Measurements from ENCODE around the gene LDLRAD2.
"Not testable (repeated sequence)": the region's sequence is repeated elsewhere in the genome, so short reads cannot be mapped to it uniquely, and the experiment has no call there.

The LDLRAD2 gene, protein sequence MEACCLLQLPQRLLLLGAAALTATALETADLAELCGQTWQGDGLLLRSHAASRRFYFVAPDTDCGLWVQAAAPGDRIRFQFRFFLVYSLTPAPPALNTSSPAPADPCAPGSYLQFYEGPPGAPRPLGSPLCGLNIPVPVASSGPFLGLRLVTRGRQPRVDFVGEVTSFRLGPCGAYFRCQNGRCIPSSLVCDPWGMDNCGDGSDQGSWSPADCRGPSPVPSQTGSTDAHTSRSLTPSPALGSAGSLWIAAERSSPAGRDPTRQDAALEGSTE

GRCh38 chr1:21811875-21812305 lies at the start of gene LDLRAD2:
Gene LDLRAD2 (plus strand): TSS chr1:21812265. CDS start chr1:21812452, 187 bp downstream.
- no peak for DNase-seq
- in situ Hi-C loops (cut with MboI; ENCODE audit: low pct_unique_long_range_greater_than_20kb, low sequenced_read_pairs), result no loop called here

- DNase-seq, result no peak
- in situ Hi-C loops (cut with MboI; ENCODE audit: low pct_unique_long_range_greater_than_20kb, low sequenced_read_pairs), result no loop called here
Measured at GRCh38 chr1:21763236-21763635, 48.8 kb upstream of the LDLRAD2 start.

- in situ Hi-C loops (cut with MboI; ENCODE audit: low pct_unique_long_range_greater_than_20kb, low sequenced_read_pairs), result no loop called here
- no peak for DNase-seq
Measured at GRCh38 chr1:21763694-21764419, 48.2 kb upstream of the LDLRAD2 start.

DNA sequence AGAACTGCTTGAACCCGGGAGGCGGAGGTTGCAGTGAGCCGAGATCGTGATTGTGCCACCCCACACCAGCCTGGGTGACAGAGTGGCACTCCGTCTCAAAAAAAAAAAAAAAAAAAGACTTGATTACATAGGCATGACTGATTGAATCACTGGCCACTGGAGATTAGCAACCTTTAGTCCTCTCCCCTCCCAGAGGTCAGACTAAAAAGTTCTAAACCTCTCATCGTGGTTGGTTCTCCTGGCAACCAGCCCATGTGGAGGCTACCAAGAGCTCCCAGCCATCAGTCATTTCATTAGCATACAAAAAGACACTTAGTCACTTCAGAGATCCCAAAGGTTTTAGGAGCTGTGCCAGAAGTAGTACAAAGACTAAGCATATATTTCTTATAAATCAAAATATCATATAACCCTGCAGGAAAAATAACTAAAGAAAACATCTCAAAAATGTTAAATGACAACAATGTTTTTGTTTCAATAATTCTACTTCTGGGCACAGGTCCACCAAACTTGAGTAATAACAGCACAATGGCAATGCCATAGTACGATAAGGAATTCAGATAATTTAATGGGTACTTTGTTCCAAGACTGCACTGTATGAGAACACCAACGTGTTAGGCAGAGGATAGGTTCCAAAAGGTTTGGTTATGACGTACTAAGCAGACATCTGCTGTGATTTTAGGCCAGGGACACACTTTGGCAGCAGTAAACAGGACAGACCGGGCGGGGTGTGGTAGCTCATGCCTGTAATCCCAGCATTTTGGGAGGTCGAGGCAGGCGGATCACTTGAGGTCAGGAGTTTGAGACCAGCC lies 47.2 kb upstream of the LDLRAD2 start:
- in situ Hi-C loops (cut with MboI; ENCODE audit: low pct_unique_long_range_greater_than_20kb, low sequenced_read_pairs), result no loop called here
- no peak for DNase-seq

DNA sequence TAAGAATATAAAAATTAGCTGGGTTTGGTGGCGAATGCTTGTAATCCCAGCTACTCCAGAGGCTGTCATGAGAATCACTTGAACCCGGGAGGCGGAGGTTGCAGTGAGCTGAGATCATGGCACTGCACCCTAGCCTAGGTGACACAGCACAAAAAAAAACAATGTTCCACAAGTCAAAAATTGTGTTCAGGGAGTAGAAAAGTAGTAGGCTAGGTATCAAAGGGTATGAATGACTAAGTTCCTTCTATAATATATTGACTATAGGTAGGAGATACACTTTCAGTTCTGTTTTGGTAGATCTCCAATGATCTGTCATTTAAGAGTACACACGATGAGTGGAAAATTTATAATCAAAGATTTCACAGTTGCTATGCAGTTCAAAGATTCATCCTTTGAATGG lies 45.9 kb upstream of the LDLRAD2 start:
- DNase-seq, result no peak
- in situ Hi-C loops (cut with MboI; ENCODE audit: low pct_unique_long_range_greater_than_20kb, low sequenced_read_pairs), result no loop called here

GRCh38 chr1:21767106-21767505 lies 45.0 kb upstream of the LDLRAD2 start:
- DNase-seq; in situ Hi-C loops (cut with MboI; ENCODE audit: low pct_unique_long_range_greater_than_20kb, low sequenced_read_pairs): not testable (repeated sequence)

GRCh38 chr1:21770201-21770600 lies 41.9 kb upstream of the LDLRAD2 start:
- no peak for DNase-seq
- in situ Hi-C loops (cut with MboI; ENCODE audit: low pct_unique_long_range_greater_than_20kb, low sequenced_read_pairs), result no loop called here

DNA sequence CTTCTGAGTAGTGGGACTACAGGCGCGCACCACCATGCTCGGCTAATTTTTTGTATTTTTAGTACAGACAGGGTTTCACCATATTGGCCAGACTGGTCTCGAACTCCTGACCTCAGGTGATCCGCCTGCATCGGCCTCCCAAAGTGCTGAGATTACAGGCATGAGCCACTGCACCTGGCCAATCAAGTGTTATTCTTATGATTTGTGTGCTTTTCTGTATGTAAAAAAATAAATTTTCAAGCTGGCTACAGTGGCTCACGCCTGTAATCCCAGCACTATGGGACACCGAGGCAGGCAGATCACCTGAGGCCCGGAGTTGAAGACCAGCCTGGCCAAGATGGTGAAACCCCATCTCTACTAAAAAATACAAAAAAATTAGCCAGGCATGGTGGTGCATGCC lies 41.5 kb upstream of the LDLRAD2 start:
- DNase-seq; in situ Hi-C loops (cut with MboI; ENCODE audit: low pct_unique_long_range_greater_than_20kb, low sequenced_read_pairs): not testable (repeated sequence)

DNA sequence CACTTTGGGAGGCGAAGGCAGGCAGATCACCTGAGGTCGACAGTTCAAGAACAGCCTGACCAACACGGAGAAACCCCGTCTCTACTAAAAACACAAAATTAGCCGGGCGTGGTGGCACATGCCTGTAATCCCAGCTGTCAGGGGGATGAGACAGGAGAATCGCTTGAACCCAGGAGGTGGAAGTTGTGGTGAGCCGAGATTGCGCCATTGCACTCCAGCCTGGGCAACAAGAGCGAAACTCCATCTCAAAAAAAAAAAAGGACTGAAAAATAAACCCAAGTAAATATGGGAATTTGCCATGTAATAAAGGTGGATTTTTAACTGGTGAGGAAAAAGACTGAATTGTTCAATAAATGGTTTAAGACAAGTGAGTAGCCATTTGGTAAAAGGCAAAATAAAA lies 40.4 kb upstream of the LDLRAD2 start:
- in situ Hi-C loops (cut with MboI; ENCODE audit: low pct_unique_long_range_greater_than_20kb, low sequenced_read_pairs), result not testable (repeated sequence)

GRCh38 chr1:21773585-21773984 lies 38.5 kb upstream of the LDLRAD2 start:
- DNase-seq, result peak; percentile 31
- in situ Hi-C loops (cut with MboI; ENCODE audit: low pct_unique_long_range_greater_than_20kb, low sequenced_read_pairs), result no loop called here

More for the DNA sequence above, 40.4 kb upstream of the LDLRAD2 start:
- DNase-seq, result peak; percentile 42

- in situ Hi-C loops (cut with MboI; ENCODE audit: low pct_unique_long_range_greater_than_20kb, low sequenced_read_pairs), result no loop called here
- DNase-seq, result no peak
Measured at GRCh38 chr1:21774835-21775549, 37.1 kb upstream of the LDLRAD2 start.

- DNase-seq, result no peak
- in situ Hi-C loops (cut with MboI; ENCODE audit: low pct_unique_long_range_greater_than_20kb, low sequenced_read_pairs), result no loop called here
Measured at GRCh38 chr1:21775550-21775914, 36.5 kb upstream of the LDLRAD2 start.

DNA sequence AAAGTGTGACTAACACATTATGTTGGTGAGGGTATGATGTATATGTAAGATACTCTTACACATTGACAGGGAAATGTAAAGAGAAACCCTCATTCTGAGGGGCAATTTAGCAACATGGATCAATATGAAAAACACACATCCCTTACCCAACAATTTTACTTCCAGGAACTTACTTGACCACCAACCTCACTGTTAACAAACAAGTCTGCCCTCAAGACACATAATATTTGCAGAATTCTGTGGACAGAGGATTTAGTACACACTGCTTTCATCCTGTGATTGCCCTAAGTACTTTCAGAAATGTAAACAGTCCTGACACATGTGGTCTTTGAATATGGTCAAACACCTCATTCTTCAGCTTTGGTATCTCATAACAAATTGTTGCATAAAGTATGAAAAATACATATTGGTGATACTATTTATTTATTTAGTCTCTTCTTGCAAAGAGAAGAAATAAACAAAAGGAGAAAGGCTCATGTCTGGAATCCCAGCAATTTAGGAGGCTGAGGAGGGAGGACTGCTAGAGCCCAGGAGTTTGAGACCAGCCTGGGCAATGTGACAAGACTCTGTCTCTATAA lies 36.0 kb upstream of the LDLRAD2 start:
- in situ Hi-C loops (cut with MboI; ENCODE audit: low pct_unique_long_range_greater_than_20kb, low sequenced_read_pairs), result no loop called here
- no peak for DNase-seq

DNA sequence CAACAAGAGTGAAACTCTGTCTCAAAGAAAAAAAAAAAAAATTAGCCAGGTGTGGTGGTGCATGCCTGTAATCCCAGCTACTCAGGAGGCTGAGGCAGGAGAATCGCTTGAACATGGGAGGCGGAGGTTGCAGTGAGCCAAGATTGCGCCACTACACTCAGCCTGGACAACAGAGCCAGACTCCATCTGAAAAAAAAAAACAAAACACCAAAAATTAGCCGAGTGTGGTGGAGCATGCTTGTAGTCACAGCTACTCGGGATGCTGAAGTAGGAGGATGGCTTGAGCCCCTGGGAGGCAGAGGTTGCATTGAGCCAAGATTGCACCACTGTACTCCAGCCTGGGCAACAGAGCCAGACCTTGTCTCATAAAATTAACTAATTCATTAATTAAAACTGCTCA lies 35.1 kb upstream of the LDLRAD2 start:
- DNase-seq; in situ Hi-C loops (cut with MboI; ENCODE audit: low pct_unique_long_range_greater_than_20kb, low sequenced_read_pairs): not testable (repeated sequence)

DNA sequence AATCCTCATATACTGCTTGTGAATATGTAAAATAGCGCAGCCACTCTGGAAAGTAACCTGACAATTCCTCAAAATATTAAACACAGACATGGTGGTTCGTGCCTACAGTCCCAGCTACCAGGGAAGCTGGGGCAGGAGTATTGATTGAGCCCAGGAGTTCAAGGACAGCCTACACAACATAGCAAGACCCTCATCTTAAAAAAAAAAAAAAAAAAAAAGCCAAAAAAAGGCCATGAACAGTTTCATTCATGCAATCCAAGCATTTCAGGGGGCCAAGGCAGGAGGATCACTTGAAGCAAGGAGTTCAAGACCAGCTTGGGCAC lies 33.7 kb upstream of the LDLRAD2 start:
- no peak for DNase-seq
- in situ Hi-C loops (cut with MboI; ENCODE audit: low pct_unique_long_range_greater_than_20kb, low sequenced_read_pairs), result no loop called here

DNA sequence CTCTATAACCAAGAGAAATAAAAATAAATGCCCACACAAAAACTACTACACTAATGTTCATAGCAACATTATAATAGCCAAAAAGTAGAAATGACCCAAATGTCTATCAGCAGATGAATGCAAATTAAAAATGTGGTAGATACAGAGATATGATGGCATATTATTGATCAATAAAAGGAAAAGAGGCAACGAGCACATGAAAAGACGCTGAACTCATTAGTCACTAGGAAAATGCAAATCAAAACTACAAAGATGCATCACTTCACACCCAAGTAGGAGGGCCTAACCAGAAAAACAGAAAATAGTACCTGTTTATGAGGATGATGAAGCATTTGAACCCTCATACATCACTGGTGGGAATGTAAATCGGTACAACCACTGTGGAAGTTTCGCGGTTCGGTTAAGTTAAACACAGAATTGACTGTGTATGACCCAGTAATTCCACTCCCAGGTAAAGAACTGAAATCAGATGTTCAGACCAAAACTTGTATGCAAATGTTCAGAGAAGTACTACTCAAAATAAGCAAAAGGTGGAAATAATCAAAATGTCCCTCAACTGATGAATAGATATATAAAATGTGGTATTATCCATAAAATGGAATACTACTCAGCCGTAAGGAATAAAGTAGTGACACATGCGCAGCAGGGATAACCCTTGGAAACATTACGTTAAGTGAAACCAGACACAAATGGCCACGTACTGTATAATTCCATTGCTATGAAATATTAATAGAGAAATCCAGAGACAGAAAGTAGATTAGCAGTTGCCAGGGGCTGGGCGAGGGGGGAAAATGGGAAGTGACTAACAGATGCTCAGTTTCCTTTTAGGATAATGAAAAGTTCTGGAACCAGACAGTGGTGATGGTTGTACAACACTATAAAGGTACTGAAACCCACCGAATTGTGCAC lies 32.2 kb upstream of the LDLRAD2 start:
- in situ Hi-C loops (cut with MboI; ENCODE audit: low pct_unique_long_range_greater_than_20kb, low sequenced_read_pairs), result no loop called here
- DNase-seq, result no peak

DNA sequence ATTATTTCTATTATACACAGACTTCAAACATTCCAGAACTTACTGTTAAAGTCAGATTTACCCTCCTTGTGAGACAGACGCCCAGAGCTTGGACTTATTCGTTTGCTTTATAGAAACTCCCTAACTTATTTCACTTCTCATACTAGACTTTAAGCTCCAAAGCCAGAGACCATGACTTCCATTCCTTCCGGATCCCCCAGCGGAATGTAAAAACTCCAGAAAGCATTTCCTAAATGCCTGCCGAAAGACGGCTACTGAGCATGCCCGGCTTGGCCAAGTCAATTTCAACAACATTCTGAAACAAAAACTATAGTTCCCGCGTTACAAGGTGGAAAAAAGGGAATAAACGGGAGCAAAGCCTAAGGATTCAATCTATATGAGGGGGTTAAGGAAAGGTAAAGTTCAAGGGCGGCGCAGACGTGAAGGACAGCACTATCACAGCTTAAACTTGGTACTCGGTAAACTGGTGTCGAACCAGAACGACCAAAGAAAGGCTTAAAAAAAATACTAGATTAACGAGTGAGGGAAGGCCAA lies 30.2 kb upstream of the LDLRAD2 start:
- in situ Hi-C loops (cut with MboI; ENCODE audit: low pct_unique_long_range_greater_than_20kb, low sequenced_read_pairs), result no loop called here
- no peak for DNase-seq

DNA sequence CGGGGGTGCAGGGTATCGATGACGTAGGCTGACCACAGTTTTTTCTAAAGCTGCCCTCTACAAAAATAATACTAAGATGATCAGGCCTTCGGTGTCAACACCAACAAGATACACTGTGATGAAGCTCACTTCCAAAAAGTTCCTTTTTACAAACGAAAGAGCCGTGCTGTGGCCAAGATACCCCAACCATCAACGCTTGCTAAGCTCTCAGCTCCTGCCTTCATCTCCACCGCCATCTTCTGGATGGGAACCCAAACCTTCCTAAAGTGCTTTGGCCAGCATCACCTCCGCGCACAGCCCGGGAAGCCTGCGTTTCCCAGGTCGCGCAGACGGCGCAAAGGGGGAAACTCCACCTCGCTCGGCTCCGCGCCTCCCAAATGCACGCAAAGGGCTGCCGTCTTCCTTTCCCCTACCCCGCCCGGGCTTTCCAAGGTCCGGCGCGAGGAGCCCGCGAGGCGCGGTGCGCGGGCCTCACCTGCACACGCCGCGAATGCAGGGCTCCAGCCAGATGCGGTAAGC lies 29.7 kb upstream of the LDLRAD2 start:
- in situ Hi-C loops (cut with MboI; ENCODE audit: low pct_unique_long_range_greater_than_20kb, low sequenced_read_pairs), result no loop called here
- peak; percentile 74 for DNase-seq

All from KBM-7 (cell line).